MM.1S (cell line): ENCODE measurements around the gene SOST.

ENCODE experiments used
- CTCF ChIP-seq: fragments of 300-600 bp; sonication (generic); IDR thresholded peaks from 2 replicates; pipeline ENCODE4 v1.5.1; 2016; ENCODE audit warnings: antibody characterized with exemption, low read length, mixed read lengths
- EZH2 ChIP-seq: fragments of 300-600 bp; sonication (generic); optimal IDR thresholded peaks from 2 replicates; pipeline ENCODE3; 2017; ENCODE audit warnings: low read depth, mild to moderate bottlenecking, antibody characterized with exemption, low read length, mixed read lengths

GRCh38 chr17:43788540-43788939 is 29.9 kb upstream of the SOST start:
- TF ChIP-seq CTCF (no peak), EZH2 (no peak)
